BE2C (cell line): ENCODE measurements around the gene DPH5.

Experiments
- DNase-seq: peaks from one replicate; pipeline ENCODE4 v3.0.0-alpha.2; 2020
- H3K27me3 ChIP-seq: fragments of 250-450 bp; sonication (Bioruptor Pico); 2 replicates; pipeline ENCODE4 v1.5.1; 2020; ENCODE audit warnings: mild to moderate bottlenecking
- H3K36me3 ChIP-seq: fragments of 250-450 bp; sonication (Bioruptor Pico); 2 replicates; pipeline ENCODE4 v1.5.1; 2020; ENCODE audit warnings: mild to moderate bottlenecking
- H3K4me1 ChIP-seq: fragments of 250-450 bp; sonication (Bioruptor Pico); 2 replicates; pipeline ENCODE4 v1.5.1; 2020
- H3K4me3 ChIP-seq: 2 replicates; pipeline ENCODE4 v1.5.1; 2011; ENCODE audit warnings: low read depth, low read length
- H3K9me3 ChIP-seq: fragments of 250-450 bp; sonication (Bioruptor Pico); 2 replicates; pipeline ENCODE4 v1.5.1; 2020
- TF ChIP-seq, protein P1 (sequence below): IDR thresholded peaks from 2 replicates; pipeline ENCODE4 v1.5.1; 2012; ENCODE audit warnings: mild to moderate bottlenecking, low read depth, low read length

DPH5 gene

DNA sequence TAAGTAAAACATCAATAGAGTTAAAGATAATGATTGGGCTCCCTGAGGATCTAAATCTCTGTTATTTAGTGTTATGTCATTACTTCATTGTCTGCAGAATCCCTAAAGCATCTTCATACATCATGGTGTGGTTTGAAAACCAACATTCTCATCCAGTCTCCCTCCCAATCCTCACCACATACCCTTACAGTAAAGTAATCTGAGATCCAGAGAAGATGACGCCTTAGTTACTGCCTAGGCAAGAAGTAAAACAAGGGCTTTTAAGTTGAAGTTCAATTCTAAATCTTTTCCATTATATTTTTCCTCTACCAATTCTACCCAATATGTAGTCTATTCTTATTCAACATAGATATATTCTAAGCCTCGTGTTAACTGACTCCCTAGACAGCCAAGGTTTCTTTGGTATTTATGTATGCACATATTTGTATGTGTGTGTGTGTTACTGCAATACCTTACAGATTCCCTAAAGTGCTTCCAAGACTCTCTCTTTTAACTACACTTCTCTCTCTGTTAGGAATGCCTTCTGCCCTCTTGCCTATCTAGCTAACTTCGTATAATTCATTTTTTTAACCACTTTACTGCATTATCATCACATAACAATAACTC is 17.3 kb downstream of the DPH5 start:
- H3K9me3 ChIP-seq = no peaks in the 10 kb centered on the region
- no peaks in the 10 kb centered on the region for H3K27me3 ChIP-seq
- H3K4me1 ChIP-seq = peaks cover under 1% of the 10 kb centered on the region
- no peak for DNase-seq
- H3K4me3 ChIP-seq = no peak overlapping the region
- peaks cover 33% of the 10 kb centered on the region for H3K36me3 ChIP-seq
- TF ChIP-seq, protein P1, sequence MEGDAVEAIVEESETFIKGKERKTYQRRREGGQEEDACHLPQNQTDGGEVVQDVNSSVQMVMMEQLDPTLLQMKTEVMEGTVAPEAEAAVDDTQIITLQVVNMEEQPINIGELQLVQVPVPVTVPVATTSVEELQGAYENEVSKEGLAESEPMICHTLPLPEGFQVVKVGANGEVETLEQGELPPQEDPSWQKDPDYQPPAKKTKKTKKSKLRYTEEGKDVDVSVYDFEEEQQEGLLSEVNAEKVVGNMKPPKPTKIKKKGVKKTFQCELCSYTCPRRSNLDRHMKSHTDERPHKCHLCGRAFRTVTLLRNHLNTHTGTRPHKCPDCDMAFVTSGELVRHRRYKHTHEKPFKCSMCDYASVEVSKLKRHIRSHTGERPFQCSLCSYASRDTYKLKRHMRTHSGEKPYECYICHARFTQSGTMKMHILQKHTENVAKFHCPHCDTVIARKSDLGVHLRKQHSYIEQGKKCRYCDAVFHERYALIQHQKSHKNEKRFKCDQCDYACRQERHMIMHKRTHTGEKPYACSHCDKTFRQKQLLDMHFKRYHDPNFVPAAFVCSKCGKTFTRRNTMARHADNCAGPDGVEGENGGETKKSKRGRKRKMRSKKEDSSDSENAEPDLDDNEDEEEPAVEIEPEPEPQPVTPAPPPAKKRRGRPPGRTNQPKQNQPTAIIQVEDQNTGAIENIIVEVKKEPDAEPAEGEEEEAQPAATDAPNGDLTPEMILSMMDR = no peak

DNA sequence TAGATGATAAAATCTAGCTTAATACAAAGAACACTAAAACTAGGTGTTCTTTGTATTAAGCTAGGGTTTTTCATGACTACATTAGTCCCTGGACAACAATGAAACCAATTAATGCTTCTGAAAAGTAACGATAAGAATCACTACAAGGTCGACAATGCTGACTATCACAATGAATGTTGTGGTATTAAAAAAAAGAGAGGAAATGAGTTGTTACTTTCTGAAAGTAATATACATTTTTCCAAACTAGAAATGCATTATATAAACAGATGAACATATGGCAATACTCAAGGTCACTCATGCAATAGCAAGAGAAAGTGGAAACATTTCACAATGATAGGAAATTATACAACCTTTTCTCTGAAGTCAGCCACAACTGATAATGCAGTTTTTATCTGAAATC is 19.0 kb downstream of the DPH5 start:
- Histone ChIP-seq H3K4me1 (peaks cover 8% of the 10 kb centered on the region), H3K9me3 (no peaks in the 10 kb centered on the region), H3K4me3 (no peak overlapping the region), H3K36me3 (peaks cover 23% of the 10 kb centered on the region), H3K27me3 (no peaks in the 10 kb centered on the region)
- TF ChIP-seq, protein P1 = no peak
- DNase-seq = no peak

DNA sequence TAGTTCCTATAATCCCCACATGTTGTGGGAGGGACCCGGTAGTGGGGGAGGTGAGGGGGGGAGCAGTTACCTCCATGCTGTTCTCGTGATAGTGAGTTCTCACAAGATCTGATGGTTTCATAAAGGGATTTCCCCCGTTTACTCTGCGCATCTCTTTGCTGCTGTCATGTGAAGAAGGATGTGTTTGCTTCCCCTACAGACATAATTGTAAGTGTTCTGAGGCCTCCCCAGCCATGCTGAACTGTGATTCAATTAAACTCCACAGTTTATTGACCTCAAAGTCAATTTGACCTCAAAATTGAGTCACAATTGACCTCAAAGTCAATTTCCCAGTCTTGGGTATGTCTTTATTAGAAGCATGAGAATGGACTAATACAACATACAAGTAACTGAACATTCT is 19.7 kb downstream of the DPH5 start:
- Histone ChIP-seq H3K4me1 (peaks cover 8% of the 10 kb centered on the region), H3K36me3 (peaks cover 23% of the 10 kb centered on the region), H3K27me3 (no peaks in the 10 kb centered on the region), H3K9me3 (no peaks in the 10 kb centered on the region), H3K4me3 (no peak overlapping the region)
- TF ChIP-seq, protein P1 = no peak
- no peak for DNase-seq

DNA sequence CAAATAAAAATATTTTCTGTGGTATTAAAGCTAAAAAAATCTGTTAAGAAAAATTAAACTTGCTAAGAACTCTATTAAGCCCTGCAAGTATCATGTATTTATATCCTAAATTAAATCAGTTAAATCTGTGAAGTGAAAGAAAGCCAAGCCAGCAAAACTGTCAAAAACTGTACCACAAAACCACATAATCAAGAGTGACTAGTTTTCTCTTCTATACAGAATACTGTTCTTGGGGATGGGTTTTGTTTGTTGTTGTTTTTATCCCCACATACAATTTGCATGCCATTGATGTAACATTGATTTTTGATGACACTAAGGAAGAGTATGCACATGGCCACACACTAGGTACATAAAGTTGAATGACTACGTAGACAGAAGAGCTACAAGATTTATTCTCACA is 20.4 kb downstream of the DPH5 start:
- TF ChIP-seq, protein P1 = no peak

DNA sequence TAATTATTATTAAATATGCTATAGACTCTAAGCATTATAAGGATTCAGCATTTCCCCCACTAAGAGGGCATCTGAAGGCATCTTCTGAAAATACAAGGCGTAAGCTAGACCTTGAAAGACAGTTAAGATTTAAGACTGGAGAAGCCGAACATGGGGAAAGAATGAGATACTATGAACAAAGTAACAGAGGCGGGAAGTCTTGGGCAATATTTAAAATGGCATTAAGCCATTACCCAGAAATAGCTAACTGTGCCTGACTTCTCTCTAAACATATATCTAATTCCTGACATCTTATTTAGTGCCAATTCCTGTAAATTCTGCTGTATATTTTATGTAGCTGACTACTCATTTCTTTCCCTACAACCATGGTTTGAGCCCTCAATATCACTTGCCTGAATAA is 20.9 kb downstream of the DPH5 start:
- TF ChIP-seq, protein P1 = no peak
- H3K4me3 ChIP-seq = no peak overlapping the region
- H3K4me1 ChIP-seq = peaks cover 8% of the 10 kb centered on the region
- no peaks in the 10 kb centered on the region for H3K9me3 ChIP-seq
- no peaks in the 10 kb centered on the region for H3K27me3 ChIP-seq
- H3K36me3 ChIP-seq = peaks cover 28% of the 10 kb centered on the region
- DNase-seq = no peak

More for the DNA sequence above, 20.4 kb downstream of the DPH5 start:
- H3K36me3 ChIP-seq = peaks cover 26% of the 10 kb centered on the region
- H3K27me3 ChIP-seq = no peaks in the 10 kb centered on the region
- DNase-seq = no peak
- no peak overlapping the region for H3K4me3 ChIP-seq
- no peaks in the 10 kb centered on the region for H3K9me3 ChIP-seq
- H3K4me1 ChIP-seq = peaks cover 8% of the 10 kb centered on the region

DNA sequence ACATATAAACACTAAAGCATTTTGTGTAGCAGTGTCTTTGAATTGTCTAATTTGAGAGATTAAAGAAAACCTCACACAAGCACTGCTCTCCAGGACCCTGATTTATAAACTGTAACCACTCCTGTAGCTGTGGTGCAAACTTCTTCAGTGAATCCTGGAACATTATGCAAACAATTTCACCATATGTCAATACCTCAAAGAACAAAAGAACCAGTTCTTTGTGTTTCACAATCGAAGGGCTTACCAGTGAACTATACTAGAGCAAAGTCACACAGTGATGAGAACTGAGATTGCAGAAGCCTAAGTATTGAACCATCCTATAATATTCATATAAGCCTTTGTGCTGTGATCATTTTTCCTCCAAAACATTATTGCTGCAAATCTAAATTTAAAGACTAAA is 21.5 kb downstream of the DPH5 start:
- H3K4me3 ChIP-seq = no peak overlapping the region
- H3K4me1 ChIP-seq = peaks cover 8% of the 10 kb centered on the region
- no peaks in the 10 kb centered on the region for H3K9me3 ChIP-seq
- H3K36me3 ChIP-seq = peaks cover 34% of the 10 kb centered on the region
- no peak for DNase-seq
- TF ChIP-seq, protein P1 = no peak
- H3K27me3 ChIP-seq = no peaks in the 10 kb centered on the region
